HG03060 (cell line): ENCODE results near the gene RPL18.

ENCODE experiments used
- ATAC-seq: cut with Tn5 transposase; IDR thresholded peaks from one replicate; pipeline ENCODE4 v1.9.1; 2021; ENCODE audit warnings: low read depth, moderate number of reproducible peaks; ENCODE audit not compliant: unreplicated experiment

The RPL18 gene

DNA sequence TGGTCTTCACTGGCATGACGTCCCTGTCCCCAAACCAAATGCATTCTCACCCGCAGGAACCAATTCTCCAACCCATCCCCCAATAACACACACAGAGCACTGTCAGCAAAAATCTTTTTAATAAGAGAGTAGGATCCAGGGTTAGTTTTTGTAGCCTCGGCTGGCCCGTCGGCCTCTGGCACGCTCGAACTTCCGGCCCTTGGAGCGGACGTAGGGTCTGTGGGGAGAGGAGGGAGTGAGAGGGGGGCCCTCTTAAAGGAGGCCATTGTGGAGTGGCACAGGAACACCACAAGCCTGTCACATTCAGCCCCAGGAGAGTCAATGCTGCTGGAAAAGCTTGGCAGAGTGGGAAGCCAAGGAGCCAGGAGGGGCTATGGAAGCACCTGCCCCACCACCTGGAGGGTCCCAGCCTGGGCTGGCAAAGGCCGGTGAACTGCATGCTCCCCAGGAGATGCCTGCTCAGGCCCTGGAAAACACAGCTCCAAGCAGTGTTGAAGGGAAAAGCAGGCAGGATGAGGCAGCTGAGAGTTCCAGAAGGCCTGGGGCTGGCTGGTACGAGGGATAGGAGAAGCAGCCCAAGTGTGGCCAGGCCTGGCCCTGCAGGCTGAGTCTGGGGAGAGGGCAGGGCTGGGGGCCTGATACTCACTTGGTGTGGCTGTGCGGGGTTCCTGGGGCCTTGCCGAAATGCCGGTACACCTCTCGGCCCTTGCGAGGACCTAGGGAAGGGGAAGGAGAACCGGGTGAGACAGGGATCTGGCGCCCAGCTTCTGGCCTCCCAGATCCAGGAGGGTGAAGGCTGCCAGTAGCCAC, 3.5 kb downstream of the RPL18 start:
- ATAC-seq: no peak

DNA sequence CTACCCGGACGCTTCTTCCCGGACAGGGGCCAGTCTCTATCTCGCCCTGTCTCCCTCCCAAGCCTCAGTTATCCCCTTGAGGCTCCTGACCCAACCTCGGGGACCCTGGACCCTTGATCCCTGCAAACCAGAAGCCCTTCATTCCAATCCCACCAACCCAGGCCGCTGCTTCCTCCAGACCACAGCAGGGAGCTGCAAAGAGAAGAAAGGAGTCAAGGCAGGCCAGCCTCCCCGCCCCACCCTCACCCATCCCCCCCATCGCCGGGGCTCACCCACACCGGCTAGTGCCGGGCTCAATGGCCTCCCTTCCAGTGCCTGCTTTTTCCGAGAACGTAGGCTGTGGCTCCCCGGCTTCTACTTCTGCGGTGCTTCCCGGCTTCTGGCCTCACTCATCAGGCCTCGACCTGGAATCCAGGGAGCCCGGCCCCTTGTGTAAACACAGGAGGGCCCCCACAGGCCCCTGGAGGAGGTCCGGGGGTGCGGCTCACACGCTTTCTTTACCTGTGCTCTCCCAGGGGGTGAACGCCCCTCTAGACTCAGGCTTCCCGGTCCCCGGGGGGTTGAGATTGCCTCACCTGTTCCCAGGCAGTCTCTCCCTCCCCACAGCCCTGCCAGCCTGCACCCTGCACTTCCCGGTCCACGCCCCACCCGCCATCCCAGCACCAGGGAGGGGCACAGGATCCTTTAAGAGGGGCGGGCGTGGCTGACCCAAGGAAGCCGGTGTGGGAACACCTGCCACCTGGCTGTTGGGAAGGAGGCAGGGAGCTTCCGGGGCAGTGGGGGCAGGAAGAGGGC, 4.3 kb downstream of the RPL18 start, which contains the start of gene FAM83E:
TSS of gene FAM83E (minus strand) at position 641 of the 795 bp plus-strand sequence. CDS start 1,704 bp downstream, outside the sequence.
- no peak for ATAC-seq

DNA sequence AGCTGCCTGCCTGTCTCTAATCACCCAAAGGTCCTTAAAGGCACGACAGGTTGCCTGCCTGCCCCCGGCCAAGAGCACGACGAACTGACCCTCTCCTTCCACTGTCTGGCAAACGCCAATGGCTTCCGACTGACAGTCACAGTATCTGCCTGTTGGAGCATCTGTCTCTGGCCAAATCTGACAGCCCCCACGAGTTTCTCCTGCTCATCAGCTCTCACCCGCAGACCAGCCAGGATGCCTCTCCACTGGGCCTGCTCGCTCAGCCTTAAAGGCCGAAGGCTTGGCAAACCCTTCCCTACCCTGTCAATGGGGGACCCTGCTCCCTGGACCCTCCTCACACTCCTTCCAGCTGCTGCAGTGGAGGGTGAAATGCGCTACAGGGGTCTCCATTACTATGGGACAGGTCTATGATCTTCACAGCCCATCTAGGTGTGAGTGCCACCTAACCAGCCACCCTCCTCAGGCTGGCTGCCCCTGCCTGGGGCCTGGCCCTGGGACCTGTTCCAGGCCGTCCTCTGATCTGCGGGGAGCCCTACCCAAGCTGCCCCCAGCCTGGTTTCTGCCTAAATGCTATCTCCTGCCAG, 5.0 kb downstream of the RPL18 start:
- no peak for ATAC-seq

DNA sequence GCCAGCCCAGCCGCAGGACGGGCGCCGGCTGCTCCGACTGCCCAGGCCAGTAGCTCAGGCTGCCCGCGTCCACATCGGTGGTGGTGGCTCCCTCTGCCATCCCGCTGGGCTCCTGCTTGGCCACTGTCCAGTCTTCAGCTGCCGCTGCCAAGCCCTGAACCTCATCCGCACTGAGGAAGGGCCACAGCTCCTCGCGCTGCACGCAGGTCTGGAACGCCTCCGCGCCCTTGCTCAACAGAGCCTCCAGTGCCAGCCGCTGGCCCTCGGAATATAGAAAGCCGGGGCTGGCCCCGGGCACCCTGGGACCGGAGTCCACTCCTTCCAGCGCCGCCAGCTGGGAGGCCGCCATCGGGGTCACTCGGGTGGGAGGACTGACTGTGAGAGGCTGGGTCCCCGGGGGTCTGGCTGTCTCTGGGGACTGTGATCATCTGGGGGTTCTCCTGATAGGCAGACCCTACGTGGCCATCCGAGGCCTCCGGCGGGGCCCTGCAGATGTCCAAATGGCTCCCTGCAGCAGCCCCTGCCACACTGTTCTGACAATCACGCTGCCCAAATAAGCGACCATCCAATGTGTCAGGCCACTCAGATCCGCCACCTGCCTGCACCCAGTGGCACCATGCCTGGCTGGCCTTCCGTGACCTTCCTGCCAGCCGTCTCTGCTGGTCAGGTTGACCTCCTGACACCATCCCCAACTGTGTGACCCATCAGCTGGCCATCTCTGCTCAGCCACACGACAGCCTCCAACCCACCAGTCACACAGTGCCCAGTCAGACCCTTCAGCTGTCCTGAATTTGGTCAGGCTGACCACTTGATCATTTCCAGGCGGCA, 5.7 kb downstream of the RPL18 start:
- ATAC-seq: no peak

DNA sequence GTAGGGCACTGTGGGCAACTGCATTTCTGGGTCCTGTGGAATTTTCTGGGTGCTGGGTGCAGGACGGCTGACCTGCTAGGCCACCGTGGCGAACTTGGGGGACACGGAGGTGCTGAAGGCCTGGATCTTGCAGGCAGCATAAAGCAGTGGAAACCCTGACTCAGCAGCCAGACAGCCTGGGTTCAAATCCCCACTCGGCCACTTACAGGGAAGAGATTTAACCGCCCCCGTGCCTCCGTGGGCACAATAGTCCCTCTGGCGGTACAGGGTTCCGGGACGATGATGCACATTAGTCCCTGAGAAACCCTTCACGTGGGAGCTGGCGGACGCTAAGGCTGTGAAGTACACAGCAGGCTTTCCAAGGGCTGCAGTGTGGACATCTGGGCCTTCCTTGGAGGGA, 7.1 kb downstream of the RPL18 start:
- ATAC-seq: no peak

DNA sequence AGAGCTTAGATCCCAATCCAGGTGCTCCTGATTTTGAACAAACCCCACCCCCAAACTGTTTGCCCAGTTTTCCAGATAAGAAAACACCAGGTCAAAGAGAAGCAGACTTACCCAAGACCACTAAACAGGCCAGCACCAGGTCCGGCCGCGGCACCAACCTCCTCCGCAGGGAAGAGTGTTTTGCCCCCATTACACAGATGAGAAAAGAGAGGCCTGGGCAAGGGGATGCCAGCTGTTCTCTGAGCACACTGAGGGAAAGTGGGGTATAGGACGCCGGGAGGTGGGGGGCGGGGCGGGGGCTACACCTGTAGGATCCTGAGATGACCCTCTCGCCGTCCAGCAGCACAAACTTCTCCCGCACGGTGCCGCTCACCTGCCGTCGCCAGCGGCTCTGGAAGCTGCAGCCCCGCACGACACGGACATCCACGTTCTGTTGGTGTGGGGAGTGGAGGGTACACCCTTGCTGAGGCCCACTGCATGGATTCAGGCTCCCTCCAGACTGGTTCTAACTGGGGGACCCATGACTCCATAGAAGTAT, 9.3 kb downstream of the RPL18 start:
- ATAC-seq: no peak

DNA sequence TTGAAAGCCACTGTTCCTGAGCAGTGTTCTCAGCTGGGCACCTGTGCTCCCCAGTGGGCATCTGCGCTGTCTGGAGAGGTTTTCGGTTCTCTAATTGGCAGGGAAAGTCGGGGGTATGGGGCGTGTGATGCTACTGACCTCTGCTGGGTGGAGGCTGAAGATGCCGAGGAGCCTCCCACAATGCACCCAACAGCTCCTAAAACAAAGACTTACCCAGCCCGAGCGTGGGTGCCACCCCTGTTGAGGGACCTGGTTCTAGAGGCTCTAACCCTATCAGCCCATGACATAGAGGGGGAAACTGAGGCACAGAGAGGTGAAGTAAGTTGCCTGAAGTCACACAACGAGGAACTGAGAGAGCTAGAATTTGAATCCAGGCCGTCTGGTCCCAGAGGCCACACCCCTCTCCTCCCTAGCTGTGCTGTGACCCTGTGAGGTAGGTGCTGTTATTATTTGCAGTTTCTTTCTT, 10.1 kb downstream of the RPL18 start:
- ATAC-seq: no peak

DNA sequence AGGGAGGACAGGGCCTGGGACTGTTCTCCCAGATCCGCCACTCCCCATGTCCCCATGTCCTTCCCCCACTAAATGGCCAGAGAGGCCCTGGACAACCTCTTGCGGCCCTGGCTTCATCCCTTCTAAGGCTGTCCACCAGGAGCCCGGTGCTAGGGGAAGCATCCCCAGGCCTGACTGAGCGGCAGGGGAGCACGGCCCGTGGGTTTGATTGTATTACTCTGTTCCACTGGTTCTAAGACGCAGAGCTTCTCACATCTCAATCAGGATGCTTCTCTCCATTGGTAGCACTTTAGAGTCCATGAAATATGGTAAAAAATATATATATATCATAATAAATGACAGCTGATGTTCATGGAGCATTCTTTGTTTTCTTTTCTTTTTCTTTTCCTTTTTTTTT, 11.6 kb downstream of the RPL18 start:
- no peak for ATAC-seq

DNA sequence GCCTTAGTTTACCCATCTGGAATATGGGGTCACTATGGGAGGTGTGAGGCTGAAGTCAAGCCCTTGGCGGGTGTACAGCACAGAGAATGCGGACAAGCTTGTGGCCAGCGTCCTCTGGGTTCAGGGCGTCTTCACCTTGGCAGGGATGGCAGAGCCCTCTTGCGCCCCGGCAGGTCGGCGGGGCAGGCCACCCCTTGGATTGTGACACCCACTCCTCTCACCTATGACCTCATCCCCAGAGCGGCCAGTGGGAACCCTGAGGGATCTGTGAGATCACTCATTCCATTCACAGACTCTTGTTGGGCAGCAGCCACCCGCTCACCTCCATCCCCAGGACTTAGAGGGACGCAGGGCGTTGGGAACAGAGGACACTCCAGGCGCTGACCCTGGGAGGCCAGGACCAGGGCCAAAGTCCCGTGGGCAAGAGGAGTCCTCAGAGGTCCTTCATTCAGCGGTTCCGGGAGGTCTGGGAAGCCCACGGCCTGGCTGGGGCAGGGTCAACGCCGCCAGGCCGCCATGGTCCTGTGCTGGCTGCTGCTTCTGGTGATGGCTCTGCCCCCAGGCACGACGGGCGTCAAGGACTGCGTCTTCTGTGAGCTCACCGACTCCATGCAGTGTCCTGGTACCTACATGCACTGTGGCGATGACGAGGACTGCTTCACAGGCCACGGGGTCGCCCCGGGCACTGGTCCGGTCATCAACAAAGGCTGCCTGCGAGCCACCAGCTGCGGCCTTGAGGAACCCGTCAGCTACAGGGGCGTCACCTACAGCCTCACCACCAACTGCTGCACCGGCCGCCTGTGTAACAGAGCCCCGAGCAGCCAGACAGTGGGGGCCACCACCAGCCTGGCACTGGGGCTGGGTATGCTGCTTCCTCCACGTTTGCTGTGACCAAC, 12.3 kb downstream of the RPL18 start, which contains the start of gene SPACA4:
TSS of gene SPACA4 (plus strand) at position 280 of the 896 bp plus-strand sequence. CDS start at position 517, 237 bp downstream.
- ATAC-seq: no peak

DNA sequence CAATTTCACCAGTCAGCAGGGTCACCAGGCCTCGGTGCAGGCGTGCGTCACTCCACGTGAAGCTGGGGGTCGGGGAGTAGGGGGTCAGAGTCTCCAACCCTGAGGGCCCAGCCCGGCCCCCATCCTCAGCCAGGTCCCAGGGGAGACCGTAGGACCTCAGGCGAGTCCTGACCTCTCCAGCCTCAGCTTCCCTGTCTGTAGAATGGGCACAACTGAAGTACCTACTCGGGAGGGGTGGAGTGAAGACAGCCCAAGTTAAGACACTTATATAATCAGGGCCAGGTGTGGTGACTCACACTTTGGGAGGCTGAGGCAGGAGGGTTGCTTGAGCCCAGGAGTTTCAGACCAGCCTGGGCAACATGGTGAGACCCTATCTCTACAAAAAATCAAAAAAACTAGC, 15.1 kb downstream of the RPL18 start:
- ATAC-seq: no peak

DNA sequence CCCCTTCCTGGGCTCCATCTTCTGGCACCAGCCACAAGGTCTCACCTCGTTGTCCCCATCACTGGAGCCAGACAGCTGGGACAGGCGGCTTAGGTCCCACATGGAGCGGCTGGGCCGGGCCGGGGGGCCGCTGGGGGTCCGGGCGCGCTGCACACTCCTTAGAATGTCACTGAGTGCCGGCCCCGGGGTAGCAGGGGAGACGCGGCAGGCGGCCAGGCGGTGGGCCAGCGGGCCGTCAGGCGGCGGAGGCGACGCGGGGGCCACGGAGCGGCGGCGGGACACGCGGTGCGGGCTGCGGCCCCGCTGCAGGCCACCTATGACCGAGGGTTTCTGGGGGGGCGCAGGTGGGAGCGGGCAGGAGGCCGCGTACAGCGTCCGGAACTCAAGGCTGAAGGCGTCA, 15.5 kb downstream of the RPL18 start:
- ATAC-seq: no peak

DNA sequence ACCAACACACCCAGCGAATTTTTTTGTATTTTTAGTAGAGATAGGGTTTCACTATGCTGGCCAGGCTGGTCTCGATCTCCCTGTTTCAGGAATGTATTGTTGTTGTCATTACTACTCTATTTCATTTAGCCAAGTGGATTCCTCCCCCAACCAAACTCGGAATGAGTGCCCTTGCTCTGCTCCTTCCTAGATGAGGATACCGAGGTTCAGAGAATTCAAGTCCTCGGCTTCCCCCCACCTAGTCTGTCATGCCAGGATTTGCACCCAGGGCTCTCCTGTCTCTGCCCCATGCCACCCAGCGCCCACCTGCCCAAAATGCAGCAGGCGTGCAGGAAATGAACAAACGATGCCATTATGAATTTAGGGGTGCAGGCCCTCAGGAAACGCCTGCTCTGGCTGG, 16.0 kb downstream of the RPL18 start:
- ATAC-seq: no peak

DNA sequence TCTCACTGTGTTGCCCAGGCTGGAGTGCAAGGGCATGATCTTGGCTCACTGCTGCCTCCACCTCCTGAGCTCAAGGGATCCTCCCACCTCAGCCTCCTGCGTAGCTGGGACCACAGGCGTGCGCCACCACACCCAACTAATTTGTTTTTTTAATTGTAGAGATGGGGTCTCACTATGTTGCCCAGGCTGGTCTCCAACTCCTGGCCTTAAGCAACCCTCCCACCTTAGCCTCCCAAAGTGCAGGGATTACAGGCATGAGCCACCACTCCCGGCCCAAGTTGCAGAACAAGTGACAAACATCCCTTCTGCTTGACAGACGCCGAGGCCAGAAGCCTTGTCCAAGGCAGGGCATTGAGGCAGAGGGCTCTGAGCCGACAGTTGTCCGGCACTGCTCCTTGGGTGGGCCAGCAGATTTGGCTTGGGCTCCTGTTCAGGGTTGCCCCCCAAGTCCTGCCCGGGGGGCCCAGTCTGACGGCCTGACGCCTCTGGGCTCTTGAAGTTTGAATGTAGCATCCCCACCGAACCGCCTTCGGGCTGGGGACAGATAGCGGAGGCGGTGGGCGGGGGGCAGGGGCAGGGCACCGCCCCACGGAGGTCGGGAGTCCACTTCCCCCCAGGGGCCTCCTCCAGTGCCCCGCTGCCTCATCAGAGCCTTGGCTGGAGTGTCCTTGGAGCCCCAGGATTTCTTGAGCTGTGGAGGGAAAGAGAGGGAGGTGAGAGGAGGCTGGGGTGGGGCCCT, 18.1 kb downstream of the RPL18 start:
- ATAC-seq: no peak

DNA sequence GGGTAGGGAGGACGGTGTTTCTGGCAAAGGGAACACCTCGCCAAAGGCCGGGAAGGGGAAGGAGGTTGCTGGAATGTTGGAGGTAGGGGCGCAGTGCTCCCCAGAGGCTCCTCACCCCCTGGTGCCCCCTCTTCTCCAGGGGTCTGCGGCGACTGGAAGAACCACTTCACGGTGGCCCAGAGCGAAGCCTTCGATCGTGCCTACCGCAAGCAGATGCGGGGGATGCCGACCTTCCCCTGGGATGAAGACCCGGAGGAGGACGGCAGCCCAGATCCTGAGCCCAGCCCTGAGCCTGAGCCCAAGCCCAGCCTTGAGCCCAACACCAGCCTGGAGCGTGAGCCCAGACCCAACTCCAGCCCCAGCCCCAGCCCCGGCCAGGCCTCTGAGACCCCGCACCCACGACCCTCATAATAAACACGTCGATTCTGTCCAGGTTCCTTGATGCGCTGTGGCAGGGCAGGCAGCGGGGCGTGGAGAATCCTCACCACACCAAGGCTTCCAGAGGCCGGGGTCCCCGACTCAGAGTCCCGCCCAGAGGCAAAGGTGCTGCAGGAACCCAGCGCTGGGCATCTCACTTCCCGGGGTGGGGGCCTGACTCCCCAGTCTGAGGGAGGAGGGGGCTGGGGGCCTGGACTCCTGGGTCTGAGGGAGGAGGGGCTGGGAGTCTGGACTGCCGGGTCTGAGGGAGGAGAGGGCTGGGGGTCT, 19.8 kb downstream of the RPL18 start:
- ATAC-seq: no peak

DNA sequence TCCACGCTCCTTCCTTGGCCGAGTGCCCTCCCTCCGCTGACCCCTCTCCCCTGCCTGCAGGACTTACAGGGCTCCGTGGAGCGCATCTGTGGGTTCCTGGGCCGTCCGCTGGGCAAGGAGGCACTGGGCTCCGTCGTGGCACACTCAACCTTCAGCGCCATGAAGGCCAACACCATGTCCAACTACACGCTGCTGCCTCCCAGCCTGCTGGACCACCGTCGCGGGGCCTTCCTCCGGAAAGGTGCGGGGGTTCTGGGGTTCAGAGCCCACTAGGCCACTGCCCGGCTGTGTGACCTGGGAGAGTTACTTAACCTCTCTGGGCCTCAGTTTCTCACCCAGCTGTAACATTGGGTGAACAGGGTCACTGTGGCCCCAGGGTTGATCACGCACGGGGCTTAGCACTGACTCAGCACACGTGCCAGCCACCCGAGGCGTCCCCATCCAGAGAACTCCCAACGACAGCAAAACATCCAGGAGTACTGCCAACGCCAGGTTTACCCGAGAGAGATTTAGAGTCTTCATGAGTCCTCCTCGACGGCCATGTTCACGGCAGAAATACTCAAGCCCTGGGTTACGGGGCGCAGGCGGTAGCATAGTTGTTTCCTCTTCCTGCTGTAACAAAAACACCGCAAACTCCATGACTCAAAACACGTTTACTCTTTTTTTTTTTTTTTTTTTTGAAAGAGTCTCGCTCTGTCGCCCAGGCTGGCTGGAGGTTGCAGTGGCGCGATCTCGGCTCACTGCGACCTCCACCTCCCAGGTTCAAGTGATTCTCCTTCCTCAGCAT, 22.1 kb downstream of the RPL18 start:
- no peak for ATAC-seq

DNA sequence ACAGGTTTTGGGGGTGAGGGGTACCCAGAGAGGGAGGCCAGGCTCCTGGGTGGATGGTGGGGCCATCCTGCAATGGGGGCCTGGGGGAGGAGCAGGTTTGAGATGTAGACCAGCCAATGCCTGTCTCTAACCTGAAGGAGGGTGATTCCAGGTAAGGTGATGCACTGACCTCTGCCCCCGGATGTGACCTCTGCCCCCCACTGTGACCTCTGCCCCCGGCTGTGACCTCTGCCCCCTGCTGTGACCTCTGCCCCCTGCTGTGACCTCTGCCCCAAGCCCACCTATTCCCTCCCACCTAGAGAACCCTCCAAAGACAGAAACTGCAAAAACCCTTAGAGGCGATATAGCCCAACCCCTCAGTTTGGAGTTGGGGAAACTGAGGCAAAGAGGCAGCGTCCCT, 22.7 kb downstream of the RPL18 start:
- no peak for ATAC-seq

DNA sequence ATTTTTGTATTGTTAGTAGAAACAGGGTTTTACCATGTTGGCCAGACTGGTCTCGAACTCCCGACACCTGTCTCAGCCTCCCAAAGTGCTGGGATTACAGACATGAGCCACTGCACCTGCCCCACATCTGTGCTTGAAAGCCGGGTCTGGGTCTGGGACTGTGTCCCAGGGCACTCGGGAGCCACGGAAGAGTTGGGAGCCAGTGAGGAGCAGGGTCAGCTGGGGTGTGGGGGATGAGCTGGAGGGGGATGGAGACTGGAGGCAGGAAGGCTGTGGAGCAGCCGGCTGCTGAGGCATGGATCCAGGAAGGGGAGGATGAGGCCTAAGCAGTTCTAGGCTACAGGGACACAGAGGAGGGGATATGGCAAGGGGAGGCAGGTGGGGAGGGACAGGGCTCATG, 23.1 kb downstream of the RPL18 start:
- no peak for ATAC-seq
